Neural cell (in vitro differentiated cells): ENCODE measurements around the gene RRAGD.

Source experiments
- EP300 ChIP-seq: fragments of 450-650 bp; conservative IDR thresholded peaks from 2 replicates; pipeline ENCODE4 v1.6.1; 2014; ENCODE audit warnings: antibody characterized with exemption, mild to moderate bottlenecking, moderate library complexity; ENCODE audit not compliant: poor library complexity, severe bottlenecking
- EZH2 ChIP-seq: fragments of 200-600, 300-800 bp; shearing (Covaris generic), sonication (generic); IDR thresholded peaks from 2 replicates; pipeline ENCODE4 v1.6.1; 2014; ENCODE audit warnings: antibody characterized with exemption, low read length, borderline replicate concordance, mild to moderate bottlenecking; ENCODE audit not compliant: insufficient read depth, poor library complexity, severe bottlenecking
- POLR2AphosphoS5 ChIP-seq: IDR thresholded peaks from 2 replicates; pipeline ENCODE4 v1.6.1; 2012
- RAD21 ChIP-seq: fragments of 450-650 bp; conservative IDR thresholded peaks from 2 replicates; pipeline ENCODE4 v1.6.1; 2014; ENCODE audit warnings: antibody characterized with exemption, mild to moderate bottlenecking, moderate library complexity
- SMC3 ChIP-seq: fragments of 450-650 bp; conservative IDR thresholded peaks from 2 replicates; pipeline ENCODE4 v1.6.1; 2014; ENCODE audit warnings: antibody characterized with exemption, mild to moderate bottlenecking, moderate library complexity; ENCODE audit not compliant: poor library complexity
- TF ChIP-seq, protein P1 (sequence below): fragments of 450-650 bp; IDR thresholded peaks from 2 replicates; pipeline ENCODE4 v1.5.1; 2014; ENCODE audit warnings: antibody characterized with exemption, mild to moderate bottlenecking, moderate library complexity; ENCODE audit not compliant: poor library complexity, severe bottlenecking

DNA sequence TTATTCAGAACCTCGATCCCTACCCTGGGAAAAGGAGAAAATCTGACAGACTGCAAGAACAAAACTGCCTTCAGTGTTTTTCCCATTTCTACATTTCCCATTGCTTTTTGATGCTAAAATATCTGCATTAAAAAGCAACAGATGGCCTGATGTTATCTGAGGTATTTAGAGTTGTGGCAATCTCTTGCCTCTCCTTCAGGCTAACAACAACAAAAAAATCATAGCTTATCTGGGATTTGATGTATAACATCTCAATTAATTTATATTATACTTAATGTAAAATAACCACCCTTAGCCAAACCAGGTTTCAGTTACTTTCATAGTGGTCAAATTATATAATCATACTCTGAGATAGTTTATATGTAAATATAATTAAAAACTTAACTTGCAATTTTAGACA lies 81.2 kb downstream of the RRAGD start:
- TF ChIP-seq EP300 (no peak), POLR2AphosphoS5 (no peak), EZH2 (no peak), RAD21 (no peak), SMC3 (no peak)
- TF ChIP-seq, protein P1, sequence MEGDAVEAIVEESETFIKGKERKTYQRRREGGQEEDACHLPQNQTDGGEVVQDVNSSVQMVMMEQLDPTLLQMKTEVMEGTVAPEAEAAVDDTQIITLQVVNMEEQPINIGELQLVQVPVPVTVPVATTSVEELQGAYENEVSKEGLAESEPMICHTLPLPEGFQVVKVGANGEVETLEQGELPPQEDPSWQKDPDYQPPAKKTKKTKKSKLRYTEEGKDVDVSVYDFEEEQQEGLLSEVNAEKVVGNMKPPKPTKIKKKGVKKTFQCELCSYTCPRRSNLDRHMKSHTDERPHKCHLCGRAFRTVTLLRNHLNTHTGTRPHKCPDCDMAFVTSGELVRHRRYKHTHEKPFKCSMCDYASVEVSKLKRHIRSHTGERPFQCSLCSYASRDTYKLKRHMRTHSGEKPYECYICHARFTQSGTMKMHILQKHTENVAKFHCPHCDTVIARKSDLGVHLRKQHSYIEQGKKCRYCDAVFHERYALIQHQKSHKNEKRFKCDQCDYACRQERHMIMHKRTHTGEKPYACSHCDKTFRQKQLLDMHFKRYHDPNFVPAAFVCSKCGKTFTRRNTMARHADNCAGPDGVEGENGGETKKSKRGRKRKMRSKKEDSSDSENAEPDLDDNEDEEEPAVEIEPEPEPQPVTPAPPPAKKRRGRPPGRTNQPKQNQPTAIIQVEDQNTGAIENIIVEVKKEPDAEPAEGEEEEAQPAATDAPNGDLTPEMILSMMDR: no peak
